Subcutaneous adipose tissue (tissue), 4 donors: ENCODE measurements around the gene GFPT2. TPM values are rescaled to one million over a fixed set of nuclear protein-coding genes. Genes with fewer than 3 reads are reported as not detected.

Experiments used
- total RNA-seq, 4 donors: library from RNA; depleted of rRNA; stranded (reverse); fragments of >200 nt; gene quantifications; one replicate each; pipeline ENCODE4 v1.1.0, GENCODE V29; 2016
- TF ChIP-seq, protein P1 (sequence below): fragments of 450-650 bp; IDR thresholded peaks from one replicate; pipeline ENCODE4 v1.5.1; 2016; ENCODE audit warnings: low read depth, mild to moderate bottlenecking, control low read depth, antibody characterized with exemption, moderate library complexity

GFPT2 gene
- total RNA-seq, 4 donors from 2014 or later, result 27.3 to 46.0 (median 42.1) TPM

DNA sequence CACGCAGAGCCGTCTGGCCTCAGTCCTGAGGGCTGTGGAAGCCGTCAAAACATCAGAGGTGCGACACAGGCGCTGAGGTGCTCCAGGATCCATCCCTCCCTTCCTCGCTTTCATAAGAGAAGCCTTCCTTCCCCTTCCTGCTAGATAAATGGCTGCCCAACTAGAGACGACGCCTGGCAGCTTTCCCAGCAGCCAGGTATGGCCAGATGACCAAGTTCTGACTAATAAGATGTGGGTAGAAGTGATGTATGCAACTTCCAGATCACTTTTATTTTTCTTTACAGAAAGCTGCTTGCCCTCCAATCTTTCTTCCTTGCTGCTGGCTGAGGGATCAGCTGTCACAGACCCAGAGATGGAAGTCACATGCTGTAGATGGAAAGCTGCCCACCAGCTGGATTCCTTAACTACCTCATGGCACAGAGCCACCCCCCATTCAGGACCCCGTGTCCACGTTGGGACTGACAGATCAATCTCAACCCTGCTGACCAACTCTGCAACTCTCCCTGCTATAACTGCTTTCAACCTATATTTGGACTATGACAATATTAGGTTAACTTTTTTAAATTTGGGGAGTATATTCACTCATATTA, 70.0 kb downstream of the GFPT2 start:
- TF ChIP-seq, protein P1, sequence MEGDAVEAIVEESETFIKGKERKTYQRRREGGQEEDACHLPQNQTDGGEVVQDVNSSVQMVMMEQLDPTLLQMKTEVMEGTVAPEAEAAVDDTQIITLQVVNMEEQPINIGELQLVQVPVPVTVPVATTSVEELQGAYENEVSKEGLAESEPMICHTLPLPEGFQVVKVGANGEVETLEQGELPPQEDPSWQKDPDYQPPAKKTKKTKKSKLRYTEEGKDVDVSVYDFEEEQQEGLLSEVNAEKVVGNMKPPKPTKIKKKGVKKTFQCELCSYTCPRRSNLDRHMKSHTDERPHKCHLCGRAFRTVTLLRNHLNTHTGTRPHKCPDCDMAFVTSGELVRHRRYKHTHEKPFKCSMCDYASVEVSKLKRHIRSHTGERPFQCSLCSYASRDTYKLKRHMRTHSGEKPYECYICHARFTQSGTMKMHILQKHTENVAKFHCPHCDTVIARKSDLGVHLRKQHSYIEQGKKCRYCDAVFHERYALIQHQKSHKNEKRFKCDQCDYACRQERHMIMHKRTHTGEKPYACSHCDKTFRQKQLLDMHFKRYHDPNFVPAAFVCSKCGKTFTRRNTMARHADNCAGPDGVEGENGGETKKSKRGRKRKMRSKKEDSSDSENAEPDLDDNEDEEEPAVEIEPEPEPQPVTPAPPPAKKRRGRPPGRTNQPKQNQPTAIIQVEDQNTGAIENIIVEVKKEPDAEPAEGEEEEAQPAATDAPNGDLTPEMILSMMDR, result no peak

DNA sequence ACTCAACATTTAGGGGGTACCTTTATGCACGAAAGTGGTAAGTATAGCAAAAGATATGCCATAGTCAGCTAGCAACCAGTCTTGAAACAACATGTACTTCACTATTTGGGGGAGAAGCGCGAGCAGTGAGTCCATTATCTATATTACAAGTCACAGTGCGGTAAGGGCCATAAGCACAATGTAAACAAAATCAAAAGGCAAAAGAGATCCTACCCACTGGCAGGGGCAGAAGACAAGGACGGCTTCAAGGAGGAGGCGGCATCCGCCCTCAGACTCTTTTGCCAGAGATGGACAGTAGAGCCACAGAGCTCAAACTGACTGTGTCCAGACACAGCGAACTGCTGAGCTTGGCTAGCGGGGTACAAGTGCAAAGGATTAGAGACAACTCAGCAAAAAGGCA, 70.9 kb downstream of the GFPT2 start:
- TF ChIP-seq, protein P1, result no peak

DNA sequence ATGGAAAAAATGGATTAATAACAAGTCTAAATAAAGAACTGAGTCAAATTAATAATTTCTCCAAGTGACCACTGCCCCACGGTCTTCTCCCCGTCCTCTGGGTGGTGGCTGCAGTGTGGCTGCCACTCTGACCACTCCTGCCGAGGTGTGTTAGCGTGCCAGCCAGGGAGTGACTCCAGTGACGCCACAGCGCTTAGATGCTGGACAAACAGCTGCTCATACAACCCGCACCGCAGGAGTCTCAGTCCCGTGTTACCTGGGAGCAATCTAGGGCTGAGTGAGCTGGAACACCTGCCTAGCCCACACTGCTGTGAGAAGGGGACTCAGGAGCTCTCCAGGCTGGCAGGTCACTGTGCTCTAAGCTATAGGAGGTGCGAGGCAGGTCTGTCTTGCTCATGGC, 71.4 kb downstream of the GFPT2 start:
- TF ChIP-seq, protein P1, result no peak

DNA sequence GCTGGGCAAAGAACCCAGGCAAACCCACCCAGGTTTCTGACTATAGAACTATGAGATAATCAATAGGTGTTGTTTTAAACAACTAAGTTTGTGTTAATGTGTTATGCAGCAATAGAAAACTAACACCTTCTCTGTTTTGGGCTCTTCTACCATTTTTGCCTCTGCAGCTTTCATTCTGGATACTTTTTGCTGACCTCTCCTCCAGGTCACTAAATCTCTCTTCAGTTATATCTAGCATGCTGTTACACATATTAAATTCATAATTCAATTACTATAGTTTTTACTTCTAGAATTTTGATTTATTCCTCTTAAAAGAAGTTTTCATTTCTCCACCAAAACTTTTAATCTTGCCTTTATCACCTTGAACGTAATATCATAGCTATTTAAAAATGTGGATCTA, 78.4 kb downstream of the GFPT2 start:
- TF ChIP-seq, protein P1, result no peak

DNA sequence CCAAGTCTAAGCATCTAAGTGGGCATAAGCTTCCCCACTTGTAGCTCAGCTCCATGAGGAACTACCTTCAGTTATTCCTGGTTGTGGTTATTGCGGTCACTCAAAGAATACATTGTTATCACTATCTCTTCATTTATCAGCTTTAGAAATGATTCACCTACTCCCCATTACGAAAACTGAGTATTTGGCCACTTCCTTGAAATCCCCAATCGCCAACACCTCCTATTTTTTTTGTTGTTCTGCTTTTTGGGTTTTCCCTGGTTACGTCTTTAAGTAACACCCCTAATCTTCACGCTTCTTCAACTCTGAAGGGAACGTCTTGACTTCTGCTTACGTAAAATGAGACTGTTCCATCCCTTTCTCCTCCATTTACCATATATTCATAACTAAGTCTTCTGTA, 81.9 kb downstream of the GFPT2 start:
- TF ChIP-seq, protein P1, result no peak

DNA sequence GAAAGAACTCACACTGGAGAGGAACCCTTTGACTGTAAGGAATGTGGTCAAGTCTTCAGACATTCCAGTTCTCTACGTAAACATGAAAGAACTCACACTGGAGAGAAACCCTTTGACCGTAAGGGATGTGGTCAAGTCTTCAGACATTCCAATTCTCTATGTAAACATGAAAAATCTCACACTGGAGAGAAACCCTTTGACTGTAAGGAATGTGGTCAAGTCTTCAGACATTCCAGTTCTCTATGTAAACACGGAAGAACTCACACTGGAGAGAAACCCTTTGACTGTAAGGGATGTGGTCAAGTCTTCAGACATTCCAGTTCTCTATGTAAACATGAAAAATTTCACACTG, 93.9 kb downstream of the GFPT2 start:
- TF ChIP-seq, protein P1, result no peak

DNA sequence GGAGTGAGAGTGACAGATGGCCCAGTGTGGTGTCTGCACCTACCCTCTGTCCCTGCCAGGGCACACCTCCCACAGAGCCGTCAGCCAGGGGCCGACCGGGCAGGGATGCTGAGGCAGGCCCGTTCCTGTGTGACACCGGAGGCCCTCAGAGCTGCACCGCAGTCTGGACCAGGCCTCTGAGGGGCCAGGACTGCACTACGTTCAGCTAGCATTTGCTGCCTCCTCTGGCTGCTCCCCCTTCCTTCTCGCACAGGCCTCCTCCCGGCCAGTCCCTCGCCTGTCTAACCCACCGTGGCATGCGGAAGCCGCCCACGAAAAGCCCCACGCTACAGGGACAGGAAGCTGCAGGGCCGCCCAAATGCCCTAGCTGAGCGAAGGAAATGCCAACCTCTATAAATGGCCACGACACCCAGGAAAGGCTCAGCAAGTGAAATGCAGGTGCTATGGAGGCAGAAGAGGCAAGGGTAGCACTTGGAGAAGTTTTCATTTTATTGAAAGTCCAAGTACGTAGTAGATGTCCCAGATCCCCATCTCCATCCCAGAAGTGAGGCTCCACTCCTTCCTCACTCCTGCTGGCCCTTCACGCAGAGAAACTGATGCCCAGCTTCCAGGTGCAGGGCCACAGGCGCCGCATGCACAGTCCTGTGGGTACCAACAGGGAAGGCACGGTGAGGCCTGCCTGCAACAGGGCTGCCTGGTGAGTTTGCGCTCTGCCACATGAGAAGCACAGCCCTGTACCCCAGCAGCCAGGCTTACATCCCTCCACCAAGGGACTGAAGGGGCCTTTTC, 99.9 kb downstream of the GFPT2 start:
- TF ChIP-seq, protein P1, result no peak
